Fibroblast of mammary gland (primary cell): ENCODE data around the gene MST1R.

ENCODE experiments used
- DNase-seq: peaks from one replicate; pipeline ENCODE4 v3.0.0-alpha.2; 2010; ENCODE audit warnings: low read depth
- H3K4me3 ChIP-seq: 2 replicates; pipeline ENCODE4 v1.5.1; 2011; ENCODE audit warnings: low read depth, mild to moderate bottlenecking, low read length, moderate library complexity; ENCODE audit not compliant: control insufficient read depth
- CTCF ChIP-seq: conservative IDR thresholded peaks from 2 replicates; pipeline ENCODE4 v1.5.1; 2011; ENCODE audit warnings: low read depth, low read length, inconsistent platforms; ENCODE audit not compliant: control insufficient read depth, insufficient read depth

The MST1R gene

GRCh38 chr3:49841126-49841696 lies 62.5 kb downstream of the MST1R start:
- DNase-seq, result peak; percentile 20
- peak; percentile 41 for TF ChIP-seq CTCF
- H3K4me3 ChIP-seq, result no peak overlapping the region

- no peak for TF ChIP-seq CTCF
- no peak overlapping the region for H3K4me3 ChIP-seq
- DNase-seq, result no peak
Measured at GRCh38 chr3:49840388-49840787, 63.3 kb downstream of the MST1R start.

- peak; percentile 78 for DNase-seq
- no peak overlapping the region for H3K4me3 ChIP-seq
- TF ChIP-seq CTCF, result peak; percentile 95
Measured at GRCh38 chr3:49839193-49839809, 64.4 kb downstream of the MST1R start.
